Epidermal melanocyte (primary cell): Measurements from ENCODE around the gene UBE2K.
"Not testable (repeated sequence)": the region's sequence is repeated elsewhere in the genome, so short reads cannot be mapped to it uniquely, and the experiment has no call there.

Experiments
- DNase-seq: peaks from one replicate; pipeline ENCODE4 v3.0.0; 2011; ENCODE audit warnings: low spot score; ENCODE audit not compliant: insufficient read length

UBE2K gene

GRCh38 chr4:39697740-39698423, at the start of gene UBE2K:
Gene UBE2K (plus strand): TSS chr4:39698136. CDS start chr4:39698328, 192 bp downstream.
- DNase-seq, result peak; percentile 76

GRCh38 chr4:39648213-39648612, 49.7 kb upstream of the UBE2K start:
- DNase-seq, result no peak

GRCh38 chr4:39648827-39649558, 48.9 kb upstream of the UBE2K start:
- no peak for DNase-seq

DNA sequence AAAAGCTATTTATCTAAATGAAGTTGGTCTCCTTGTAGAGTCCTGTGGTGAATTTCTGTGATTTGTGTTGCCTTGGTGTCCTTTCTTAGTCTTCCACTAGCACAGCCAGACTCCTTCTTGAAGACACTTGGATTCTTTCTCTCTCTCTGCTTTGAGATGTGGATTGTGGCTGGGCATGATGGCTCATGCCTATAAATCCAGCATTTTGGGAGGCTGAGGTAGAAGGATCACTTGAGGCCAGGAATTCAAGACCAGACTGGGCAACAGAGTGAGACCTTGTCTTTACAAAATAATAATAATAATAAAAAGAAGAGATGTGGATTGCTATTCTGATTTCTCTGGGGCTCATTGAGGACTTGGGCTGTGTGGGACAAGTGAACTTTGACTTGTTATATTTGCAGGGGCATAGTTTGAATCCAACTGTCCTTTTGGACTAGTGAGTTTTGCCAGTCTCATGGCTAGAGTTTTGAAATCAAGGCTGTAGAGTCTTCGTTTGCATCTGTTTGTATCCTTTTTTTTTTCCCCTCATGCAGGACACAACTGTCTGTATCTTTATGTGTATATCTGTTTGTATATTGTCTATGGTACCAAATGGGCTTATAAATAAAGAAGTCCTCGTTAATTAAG, 48.2 kb upstream of the UBE2K start:
- DNase-seq, result no peak

DNA sequence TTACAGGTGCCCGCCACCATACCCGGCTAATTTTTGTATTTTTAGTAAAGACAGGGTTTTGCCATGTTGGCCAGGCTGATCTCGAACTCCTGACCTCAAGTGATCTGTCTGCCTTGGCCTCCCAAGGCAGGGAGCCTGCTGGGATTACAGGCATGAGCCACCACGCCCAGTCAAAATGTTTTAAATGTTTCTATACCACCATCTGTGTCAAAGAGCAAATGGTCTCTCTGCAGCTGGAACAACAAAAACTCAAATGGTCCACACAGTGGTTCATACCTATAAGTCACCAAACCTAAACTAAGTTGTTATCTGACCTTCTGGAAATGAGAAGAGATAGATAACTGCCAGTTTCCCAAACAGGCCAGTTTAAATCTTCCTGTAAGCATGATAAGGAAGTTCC, 46.4 kb upstream of the UBE2K start:
- DNase-seq, result not testable (repeated sequence)

DNA sequence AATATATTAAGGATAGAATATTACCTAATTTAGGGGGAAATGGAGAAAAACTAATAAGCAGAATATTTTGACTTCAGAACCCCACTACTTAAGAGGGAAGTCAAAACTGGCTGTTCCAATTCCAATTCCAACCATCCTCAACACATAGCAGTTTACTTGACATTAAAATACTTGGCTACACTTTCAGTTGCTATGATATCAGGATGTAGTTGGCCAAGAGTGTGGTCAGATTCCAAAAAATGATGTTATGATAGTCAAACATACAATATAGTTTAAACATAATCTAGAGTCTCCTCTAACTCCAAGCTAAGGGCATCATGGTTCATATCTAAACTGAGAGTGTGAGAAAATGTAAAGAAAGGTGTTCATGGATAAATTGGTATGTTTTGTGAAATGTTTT, 42.7 kb upstream of the UBE2K start:
- DNase-seq, result no peak

GRCh38 chr4:39655876-39656275, 42.1 kb upstream of the UBE2K start:
- DNase-seq, result no peak

DNA sequence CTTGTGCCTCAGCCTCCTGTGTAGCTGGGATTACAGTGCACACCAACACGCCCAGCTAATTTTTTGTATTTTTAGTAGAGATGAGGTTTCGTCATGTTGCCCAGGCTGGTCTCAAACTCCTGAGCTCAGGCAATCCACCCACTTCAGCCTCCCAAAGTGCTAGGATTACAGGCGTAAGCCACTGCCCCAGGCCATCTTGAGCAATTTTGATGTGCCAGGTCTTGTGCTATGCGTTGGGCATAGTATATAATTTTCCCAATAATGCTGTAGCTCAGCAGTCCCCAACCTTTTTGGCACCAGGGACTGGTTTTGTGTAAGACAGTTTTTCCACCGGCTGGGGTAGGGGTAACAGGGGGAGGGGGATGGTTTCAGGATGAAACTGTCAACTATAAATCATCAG, 41.3 kb upstream of the UBE2K start:
- DNase-seq, result not testable (repeated sequence)

DNA sequence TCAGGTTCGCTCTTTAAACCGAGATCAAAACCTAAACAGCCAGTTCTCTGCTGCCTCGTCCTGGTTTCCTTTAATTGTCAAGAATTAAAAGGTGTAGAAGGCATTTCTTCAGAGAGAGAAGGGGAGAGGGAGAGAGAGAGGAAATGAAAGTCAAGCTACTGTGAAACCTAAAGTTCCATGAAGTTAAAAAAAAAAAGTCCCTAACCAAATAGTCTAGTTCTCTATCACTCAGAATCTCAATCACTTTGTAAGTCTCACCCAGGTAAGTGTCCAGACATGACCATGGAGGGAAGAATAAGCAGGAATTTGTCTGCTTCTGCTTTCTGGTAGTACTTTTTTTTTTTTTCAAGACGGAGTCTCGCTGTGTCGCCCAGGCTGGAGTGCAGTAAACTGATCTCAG, 40.5 kb upstream of the UBE2K start:
- no peak for DNase-seq

DNA sequence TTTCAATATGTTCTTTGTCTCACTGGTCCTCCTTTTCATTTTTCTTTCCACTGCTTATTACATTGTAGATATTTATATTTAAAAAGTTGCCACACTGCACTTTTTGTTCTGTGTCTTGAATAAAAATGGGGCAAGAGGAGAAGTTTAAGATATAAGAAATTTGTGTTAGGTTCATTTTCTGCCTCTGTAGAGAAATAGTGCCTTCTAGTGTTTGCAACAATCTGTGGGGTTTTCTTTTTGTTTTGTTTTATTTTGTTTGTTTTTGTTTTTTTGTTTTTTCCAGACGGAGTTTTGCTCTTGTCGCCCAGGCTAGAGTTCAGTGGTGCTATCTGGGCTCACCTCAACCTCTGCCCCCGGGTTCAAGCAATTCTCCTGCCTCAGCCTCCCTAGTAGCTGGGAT, 39.2 kb upstream of the UBE2K start:
- no peak for DNase-seq

DNA sequence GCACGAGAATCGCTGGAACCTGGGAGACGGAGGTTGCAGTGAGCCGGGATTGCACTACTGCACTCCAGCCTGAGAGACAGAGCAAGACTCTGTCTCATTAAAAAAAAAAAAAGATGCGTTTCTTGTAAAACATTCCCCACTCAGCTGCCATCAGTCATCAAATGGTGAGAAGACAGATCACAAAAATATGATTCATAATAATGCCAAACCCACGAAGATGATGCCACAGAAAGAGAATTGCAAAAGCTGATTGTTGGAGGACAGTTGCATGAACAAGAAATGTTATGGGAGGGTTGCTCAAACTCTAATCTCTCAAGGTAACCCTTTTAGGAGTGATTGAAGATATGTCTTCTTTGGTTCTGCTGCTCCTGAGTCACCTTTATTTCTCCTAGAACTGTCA, 37.9 kb upstream of the UBE2K start:
- DNase-seq, result no peak

DNA sequence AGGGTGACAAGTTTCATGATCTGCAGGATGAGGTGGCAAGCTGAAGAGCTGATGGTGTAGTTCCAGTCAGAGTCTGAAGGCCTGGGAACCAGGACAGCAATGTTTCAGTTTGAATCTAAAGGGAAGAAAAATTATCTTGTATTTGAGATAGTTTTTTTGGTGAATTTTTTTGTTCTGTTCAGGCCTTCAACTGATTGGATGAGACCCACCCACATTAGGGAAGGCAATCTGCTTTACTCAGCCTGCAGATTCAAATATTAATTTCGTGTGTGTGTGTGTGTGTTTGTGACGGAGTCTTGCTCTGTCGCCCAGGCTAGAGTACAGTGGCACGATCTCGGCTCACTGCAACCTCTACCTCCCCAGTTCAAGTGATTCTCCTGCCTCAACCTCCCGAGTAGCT, 37.2 kb upstream of the UBE2K start:
- DNase-seq, result no peak

- no peak for DNase-seq
These were observed 35.3 kb upstream of the UBE2K start for GRCh38 chr4:39662683-39663082.

DNA sequence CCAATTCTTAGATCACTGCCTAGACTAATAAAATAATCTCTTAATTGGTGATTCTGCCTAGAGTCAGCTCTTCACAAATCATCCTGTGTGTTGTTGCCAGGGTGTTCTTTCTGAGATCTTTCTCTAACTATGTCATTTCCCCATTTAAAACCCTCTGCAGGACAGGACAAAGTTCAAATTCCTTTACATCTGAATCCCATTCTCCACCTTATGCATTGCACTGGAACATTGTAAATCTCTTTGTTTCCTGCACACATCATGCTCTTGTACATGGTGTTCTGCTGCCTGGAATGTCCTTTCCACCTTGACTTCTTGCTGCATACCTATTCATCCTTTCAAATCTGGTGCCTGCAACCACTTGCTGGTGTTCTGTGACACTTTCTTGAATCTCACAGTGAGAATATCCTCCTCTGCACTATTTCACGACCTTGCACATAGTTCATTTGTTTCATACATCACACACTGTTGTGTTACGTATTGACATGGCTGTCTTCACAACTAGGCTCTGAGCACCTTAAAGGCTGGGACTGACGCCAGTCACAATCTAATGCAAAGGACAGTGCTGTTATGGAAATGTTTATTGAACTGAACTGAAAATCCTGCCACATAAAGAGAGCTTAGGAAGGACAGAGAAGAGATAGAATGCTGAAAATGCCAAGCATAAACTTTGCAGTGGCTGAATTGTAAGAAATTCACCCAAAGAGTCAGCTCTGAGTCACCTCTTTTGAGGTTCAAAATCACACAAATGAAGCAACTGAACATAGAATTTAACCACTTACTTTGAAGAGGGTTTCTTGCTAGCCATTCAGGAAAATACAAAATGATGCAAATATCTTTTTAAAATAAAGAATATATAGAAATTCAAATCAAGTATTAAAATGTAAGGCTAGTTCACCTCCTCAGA, 32.9 kb upstream of the UBE2K start:
- DNase-seq, result no peak

DNA sequence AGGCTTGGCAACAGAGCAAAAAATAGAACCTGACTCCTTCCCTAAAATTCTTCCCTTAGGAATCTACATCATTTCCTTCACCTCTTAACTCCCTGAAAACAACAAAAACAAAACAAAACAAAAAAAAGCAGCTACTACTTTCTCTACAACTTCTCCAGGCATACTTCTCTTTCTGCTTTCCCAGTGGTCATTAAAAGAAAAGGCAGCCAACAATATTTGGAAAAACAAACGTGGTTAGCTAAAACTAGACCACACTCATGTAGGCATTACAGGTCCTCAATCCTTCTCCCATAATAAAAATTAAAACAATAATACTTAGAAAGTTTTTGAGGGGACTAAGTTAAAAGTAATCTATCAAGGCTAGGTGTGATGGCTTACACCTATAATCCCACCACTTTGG, 30.2 kb upstream of the UBE2K start:
- DNase-seq, result no peak

GRCh38 chr4:39668887-39669286, 29.0 kb upstream of the UBE2K start:
- no peak for DNase-seq

GRCh38 chr4:39670296-39670695, 27.6 kb upstream of the UBE2K start:
- not testable (repeated sequence) for DNase-seq

DNA sequence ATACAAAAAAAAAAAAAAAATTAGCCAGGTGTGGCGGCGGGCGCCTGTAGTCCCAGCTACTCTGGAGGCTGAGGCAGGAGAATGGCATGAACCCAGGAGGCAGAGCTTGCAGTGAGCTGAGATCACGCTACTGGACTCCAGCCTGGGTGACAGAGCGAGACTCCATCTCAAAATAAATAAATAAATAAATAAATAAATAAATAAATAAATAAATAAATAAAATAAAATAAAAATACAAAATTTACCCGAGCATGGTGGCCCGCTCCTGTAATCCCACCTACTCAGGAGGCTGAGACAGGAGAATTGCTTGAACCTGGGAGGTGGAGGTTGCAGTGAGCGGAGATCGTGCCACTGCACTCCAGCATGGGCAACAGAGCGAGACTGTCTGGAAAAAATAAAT, 22.3 kb upstream of the UBE2K start:
- not testable (repeated sequence) for DNase-seq

- DNase-seq, result not testable (repeated sequence)
These were observed 16.9 kb upstream of the UBE2K start for GRCh38 chr4:39681003-39681402.

- no peak for DNase-seq
These were observed 15.8 kb upstream of the UBE2K start for GRCh38 chr4:39682138-39682537.

GRCh38 chr4:39685990-39686389, 11.9 kb upstream of the UBE2K start:
- no peak for DNase-seq

GRCh38 chr4:39687014-39687413, 10.9 kb upstream of the UBE2K start:
- DNase-seq, result no peak
